ENCODE data around the gene RTTN. TPM values are rescaled to one million over a fixed set of nuclear protein-coding genes. Genes with fewer than 3 reads are reported as not detected.

Gene RTTN
- polyA plus RNA-seq, 12 donors = 8.7 to 18.7 (median 13.0) TPM; not detected in 1

DNA sequence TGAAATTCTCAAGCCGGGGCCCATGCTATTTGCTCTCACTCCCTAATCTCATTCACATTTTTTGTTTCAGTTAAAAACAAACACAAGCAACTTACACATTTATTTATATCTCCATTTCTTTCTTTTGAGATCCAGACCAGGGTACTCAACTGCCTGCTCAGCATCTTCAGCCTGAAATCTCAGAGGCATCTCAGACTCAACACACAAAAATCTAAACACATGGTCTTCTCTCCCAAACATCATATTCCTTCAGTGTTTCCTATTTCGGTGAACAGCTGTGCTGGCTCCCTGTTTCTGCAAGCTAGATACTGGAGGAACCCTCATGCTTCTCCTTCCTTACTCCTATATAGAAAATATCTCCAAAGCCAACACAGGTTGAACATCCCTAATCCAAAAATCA, 11.3 kb upstream of the RTTN start:
- DNase-seq = no peak

DNA sequence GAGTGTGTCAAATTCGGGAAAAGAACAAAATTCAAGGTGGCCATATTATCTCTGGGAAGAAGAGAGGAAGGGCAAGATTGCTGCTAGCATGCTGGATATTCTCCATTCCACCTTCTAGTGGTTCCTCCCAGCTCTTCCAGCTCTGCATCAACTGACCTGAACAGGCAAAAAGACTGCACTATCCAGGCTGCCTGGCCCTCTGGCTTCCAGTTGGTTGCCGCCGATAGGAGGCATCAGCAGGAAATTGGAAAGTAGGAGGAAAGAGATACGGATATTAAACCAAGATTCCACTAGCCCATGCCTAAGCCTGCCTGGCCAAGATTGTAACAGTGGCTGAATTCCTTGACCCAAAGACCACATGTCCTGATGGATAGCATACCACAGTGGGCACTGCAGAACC, 1.7 kb upstream of the RTTN start:
- DNase-seq = no peak

GRCh38 chr18:70200286-70200685, 5.2 kb downstream of the RTTN start:
- DNase-seq = no peak

- no peak for DNase-seq
These were observed 7.6 kb downstream of the RTTN start for GRCh38 chr18:70197844-70198243.

DNA sequence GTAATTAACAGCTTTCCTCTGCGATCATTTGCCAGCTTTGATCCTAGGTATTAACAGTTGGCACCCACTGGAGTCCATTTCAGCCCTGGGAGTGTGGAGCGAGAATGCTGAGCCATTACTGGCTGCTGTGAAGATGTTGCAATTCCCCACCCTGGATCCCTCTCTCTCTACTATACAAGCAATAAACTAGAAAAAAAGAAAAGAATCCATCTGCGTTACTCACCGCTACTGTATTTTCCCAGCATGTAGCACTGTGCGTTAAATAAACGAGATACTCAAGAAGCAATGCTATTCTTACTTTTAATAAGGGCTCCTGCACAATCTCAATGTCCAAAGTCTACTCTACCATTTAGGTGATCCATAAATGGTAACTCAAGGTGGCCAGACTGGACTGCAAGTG, 8.5 kb downstream of the RTTN start:
- no peak for DNase-seq

DNA sequence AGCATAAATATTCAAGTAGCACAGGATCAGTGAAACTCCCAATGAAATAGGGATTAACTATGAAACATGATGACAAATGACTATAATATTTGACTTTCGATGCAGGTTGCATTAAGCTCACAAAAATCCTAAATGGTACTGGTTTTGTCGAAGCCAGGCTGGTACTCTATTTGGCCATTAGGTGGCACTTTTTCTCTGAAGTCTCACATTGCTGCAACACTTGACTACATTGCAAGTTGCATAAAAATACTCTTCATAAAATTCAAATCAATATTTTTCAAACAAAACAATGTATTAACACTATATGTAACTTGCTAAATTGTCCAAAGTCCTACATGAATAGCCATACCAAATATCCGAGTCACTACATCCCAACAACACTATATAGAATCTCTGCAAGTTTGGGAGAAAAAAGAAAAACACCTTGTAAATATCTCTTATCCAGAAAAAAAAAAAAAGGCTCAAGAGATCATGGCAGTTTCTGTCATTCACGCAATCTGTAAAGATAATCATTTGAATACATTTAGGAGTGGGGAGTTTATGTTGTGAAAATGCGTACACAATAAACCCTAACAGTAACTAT, 9.5 kb downstream of the RTTN start:
- DNase-seq = peak; percentile 28

DNA sequence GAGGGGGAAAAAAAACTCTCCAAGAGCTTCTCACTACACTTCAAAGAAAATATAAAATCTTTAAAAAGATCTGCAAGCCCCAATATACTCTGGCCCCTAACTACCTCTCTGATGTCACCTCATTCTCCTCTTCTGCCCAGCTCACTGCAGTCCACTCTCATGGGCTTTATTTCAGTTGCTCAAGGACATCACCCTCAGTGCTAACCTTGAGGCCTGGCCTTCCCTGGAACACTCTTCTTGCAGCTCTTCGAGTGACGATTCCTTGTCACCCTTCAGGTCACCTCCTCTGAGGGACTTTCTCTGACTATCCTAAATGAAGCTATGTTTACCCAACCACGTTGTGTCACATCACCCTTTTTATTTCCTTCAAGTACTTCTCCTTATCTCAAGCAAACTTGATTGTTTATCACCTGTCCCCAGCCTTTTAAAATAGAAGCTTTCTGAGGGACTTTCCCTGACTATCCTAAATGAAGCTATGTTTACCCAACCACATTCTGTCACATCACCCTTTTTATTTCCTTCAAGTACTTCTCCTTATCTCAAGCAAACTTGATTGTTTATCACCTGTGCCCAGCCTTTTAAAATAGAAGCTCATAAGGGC, 10.4 kb downstream of the RTTN start:
- DNase-seq = no peak

DNA sequence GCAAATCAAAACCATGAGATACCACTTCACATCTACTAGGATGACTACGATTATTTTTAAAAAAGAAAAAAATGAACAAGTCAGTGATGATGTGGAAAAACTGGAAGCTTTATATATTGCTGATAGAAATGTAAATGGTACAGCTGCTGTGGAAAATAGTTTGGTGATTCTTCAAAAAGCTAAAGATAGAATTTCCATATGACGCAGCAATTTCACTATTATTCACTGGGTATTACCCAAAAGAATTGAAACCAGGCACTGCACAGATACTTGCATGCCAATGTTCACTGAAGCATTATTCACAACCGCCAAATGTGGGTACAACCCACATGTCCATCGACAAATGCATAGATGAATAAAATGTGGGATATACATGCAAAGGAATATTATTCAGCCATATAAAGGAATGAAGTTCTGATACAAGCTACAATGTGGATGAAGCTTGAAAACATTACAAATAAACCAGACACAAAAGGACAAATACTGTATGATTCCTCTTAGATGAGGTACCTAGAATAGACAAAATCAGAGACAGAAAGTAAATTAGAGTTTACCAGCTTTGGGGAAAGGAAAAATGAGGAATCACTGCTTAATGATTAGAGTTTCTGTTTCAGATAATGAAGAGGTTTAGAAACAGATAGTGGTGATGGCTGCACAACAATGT, 11.1 kb downstream of the RTTN start:
- DNase-seq = no peak

- no peak for DNase-seq
These were observed 15.0 kb downstream of the RTTN start for GRCh38 chr18:70190529-70190928.

DNA sequence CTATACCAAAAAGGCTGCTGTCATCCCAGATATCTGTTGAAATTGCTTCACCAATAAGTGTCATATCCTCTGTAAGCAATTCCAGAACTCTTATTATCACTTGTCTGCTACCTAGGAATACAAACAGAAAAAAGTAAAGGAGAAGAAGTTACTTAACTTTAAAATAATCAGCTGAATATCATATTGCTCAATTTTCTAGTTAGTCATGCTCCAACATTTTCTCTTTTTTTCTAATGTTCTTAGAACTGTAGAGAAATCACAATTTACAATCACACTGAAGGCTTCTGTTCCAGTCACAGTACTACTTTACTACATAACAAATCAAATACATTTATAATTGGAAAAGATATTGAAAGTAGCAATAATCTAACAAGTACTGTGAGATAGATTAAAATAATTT, 17.4 kb downstream of the RTTN start:
- no peak for DNase-seq

GRCh38 chr18:70183441-70183840, 22.0 kb downstream of the RTTN start:
- DNase-seq = no peak

- DNase-seq = no peak
These were observed 22.9 kb downstream of the RTTN start for GRCh38 chr18:70182548-70182947.

GRCh38 chr18:70181725-70182124, 23.8 kb downstream of the RTTN start:
- DNase-seq = no peak

GRCh38 chr18:70181015-70181414, 24.5 kb downstream of the RTTN start:
- DNase-seq = no peak

DNA sequence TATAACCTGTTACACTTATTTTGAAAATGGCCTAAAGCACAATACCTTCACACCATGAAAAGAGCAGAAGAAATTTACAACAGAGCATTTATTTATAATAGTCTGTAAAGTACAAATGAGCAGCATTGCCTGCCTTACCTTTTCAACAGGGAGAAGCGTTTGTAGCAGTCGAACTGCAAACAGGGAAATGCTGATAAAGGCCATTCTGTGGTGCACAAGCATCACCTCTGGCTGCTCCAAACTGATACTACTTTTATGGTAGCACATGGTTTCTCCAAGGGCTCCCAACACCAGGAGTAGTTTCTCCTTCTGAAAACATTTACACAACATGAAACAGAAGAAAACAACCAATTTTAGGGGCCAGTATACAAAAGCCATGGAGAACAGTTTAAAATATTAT, 28.9 kb downstream of the RTTN start:
- DNase-seq = no peak

DNA sequence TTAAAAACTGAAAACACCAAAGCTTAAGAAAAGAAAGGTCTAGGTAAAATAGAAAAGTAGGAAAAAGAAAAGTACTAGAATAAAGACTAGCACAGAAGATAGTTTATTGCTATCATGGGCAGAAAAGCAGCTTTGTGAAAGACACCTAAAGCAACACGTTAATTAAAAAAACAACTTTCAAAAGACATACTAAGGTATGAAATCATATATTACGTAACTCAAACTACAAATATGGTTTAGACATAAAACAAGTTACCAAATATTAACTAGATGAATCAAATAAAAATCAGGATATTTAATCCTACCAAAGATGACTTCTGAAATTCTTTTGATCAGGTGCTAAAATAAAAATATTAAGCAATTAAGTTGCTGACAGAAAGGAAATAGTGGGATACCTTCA, 30.3 kb downstream of the RTTN start:
- DNase-seq = no peak

GRCh38 chr18:70172225-70172624, 33.3 kb downstream of the RTTN start:
- no peak for DNase-seq

GRCh38 chr18:70169747-70170146, 35.7 kb downstream of the RTTN start:
- no peak for DNase-seq

- no peak for DNase-seq
These were observed 38.8 kb downstream of the RTTN start for GRCh38 chr18:70166668-70167067.

GRCh38 chr18:70165936-70166335, 39.6 kb downstream of the RTTN start:
- no peak for DNase-seq

DNA sequence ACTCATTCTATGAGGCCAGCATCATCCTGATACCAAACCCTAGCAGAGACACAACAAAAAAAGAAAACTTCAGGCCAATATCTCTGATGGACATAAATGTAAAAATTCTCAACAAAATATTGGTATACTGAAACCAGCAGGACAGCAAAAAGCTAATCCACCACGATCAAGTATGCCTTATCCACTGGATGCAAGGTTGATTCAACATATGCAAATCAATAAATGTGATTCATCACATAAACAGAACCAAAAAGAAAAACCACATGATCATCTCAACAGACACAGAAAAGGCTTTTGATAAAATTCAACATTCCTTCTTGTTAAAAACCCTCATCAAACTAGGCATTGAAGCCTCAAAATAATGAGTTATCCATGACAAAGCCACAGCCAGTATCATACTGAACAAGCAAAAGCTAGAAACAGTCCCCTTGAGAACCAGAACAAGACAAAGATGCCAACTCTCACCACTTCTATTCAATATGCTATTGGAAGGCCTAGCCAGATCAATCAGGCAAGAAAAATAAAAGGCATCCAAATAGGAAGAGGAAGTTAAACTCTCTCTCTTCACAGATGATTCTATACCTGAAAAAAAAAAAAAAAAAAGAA, 45.3 kb downstream of the RTTN start:
- no peak for DNase-seq

- DNase-seq = no peak
These were observed 46.3 kb downstream of the RTTN start for GRCh38 chr18:70158992-70159717.

DNA sequence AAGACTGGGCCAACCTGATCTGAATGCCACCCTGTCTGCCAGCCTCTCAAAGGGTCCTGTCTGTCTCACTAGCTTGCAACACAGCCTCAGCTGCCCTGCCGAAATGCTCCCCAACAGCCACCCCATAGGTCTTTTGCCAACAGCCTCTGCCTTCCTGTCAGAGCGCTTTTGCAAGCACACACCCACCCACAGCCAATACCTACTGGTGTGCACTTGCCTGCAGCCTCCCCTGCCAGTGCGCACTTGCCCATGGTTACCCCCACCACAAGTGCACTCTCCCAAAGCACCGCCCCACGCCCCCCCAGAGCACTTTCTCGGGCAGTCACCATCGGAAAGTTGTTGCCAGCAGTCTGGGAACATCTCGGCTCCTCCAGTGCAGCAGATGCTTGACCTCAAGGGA, 48.6 kb downstream of the RTTN start:
- no peak for DNase-seq
